Heart left ventricle (tissue), 16 donors: ENCODE results near the gene WFDC2. TPM values are rescaled to one million over a fixed set of nuclear protein-coding genes. Genes with fewer than 3 reads are reported as not detected.

ENCODE experiments used
- ATAC-seq, 4 donors: fragments of 200-7000 bp; cut with Tn5 transposase; one replicate each; pipeline ENCODE4 v1.9.1; 2020 to 2022; ENCODE audit warnings: moderate library complexity in 4 of 4, mild to moderate bottlenecking in 3 of 4, moderate number of reproducible peaks in 1 of 4
- DNase-seq, 5 donors: peaks; one replicate each; pipeline ENCODE4 v3.0.0-alpha.2; 2020
- H3K27ac ChIP-seq, 12 donors: fragments of 200-600 bp; sonication (generic) in 4 of 12; one replicate each; pipeline versions ENCODE4 v1.5.0 to v1.8.0; 2016 to 2022; ENCODE audit warnings: mild to moderate bottlenecking in 2 of 12
- H3K27me3 ChIP-seq, 9 donors: fragments of 200-600 bp; sonication (generic) in 2 of 9; one replicate each; pipeline versions ENCODE4 v1.5.1 to v1.8.0; 2016 to 2022; ENCODE audit warnings: mild to moderate bottlenecking in 3 of 9
- H3K36me3 ChIP-seq, 9 donors: fragments of 200-600 bp; sonication (generic) in 2 of 9; one replicate each; pipeline versions ENCODE4 v1.5.0 to v1.8.0; 2018 to 2022; ENCODE audit warnings: mild to moderate bottlenecking in 2 of 9
- H3K4me1 ChIP-seq, 12 donors: fragments of 200-600 bp; sonication (generic) in 4 of 12; one replicate each; pipeline versions ENCODE4 v1.5.0 to v1.8.0; 2016 to 2022; ENCODE audit warnings: mild to moderate bottlenecking in 3 of 12
- H3K4me3 ChIP-seq, 12 donors: fragments of 200-600 bp; sonication (generic) in 4 of 12; one replicate each; pipeline versions ENCODE4 v1.5.0 to v1.8.0; 2017 to 2022; ENCODE audit warnings: mild to moderate bottlenecking in 9 of 12, moderate library complexity in 4 of 12
- H3K9me3 ChIP-seq, 12 donors: fragments of 200-600 bp; sonication (generic) in 4 of 12; one replicate each; pipeline versions ENCODE4 v1.5.0 to v1.8.0; 2016 to 2022; ENCODE audit warnings: mild to moderate bottlenecking in 1 of 12
- POLR2A ChIP-seq, 2 donors: fragments of 450-650 bp; IDR thresholded peaks; one replicate each; pipeline ENCODE4 v1.6.1; 2017; ENCODE audit warnings: antibody characterized with exemption in 2 of 2, mild to moderate bottlenecking in 2 of 2, moderate library complexity in 2 of 2
- WGBS, 4 donors: extraction: QIAGEN DNeasy Blood & Tissue Kit in 2 of 4; methylation state at CpG; one replicate each; pipeline versions ENCODE4 v1.1.5 to v1.1.7; 2013 to 2018; 5-methylcytosine and 5-hydroxymethylcytosine counted together
- intact Hi-C, 10 donors: fragments of 100-400 bp; cut with DNase I; formaldehyde crosslinking; loops; one replicate each; pipeline versions ENCODE4 v1.11.1 to v1.14.2; 2022
- microRNA-seq, 4 donors: library from miRNA; unstranded; fragments of <30 nt; microRNA quantifications; one replicate each; pipeline versions ENCODE4 to v1.2.0, GENCODE V29; 2017 to 2020
- polyA plus RNA-seq, 2 donors: library from polyadenylated mRNA; stranded (reverse); fragments of 200-250 nt; gene quantifications; one replicate each; pipeline ENCODE4 v1.2.3, GENCODE V29; 2013
- total RNA-seq, 9 donors: library from RNA; depleted of rRNA in 2 of 9; stranded (reverse); fragments of >200 nt in 2 of 9; fragmentation: NEBNext Ultra II Directional in 3 of 9; extraction: Animal tissue kit (Norgen Biotek cat#: 25700) in 3 of 9; gene quantifications; one replicate each; pipeline versions ENCODE4 v1.1.0 to v1.2.4, GENCODE V29; 2016 to 2023
- TF ChIP-seq, protein P1 (sequence below), 12 donors: fragments of 200-600 bp; sonication (generic) in 4 of 12; IDR thresholded peaks; one replicate each; pipeline versions ENCODE4 v1.5.0 to v1.8.0; 2018 to 2022; ENCODE audit warnings: antibody characterized with exemption in 12 of 12, mild to moderate bottlenecking in 5 of 12
- donor health status: ischemic (EF 13 %, LVEDD 7.1; RV severe dilation, severe dysfunction).
- donor health status: healthy with polysubstance abuse.
- donor health status: DM: no; HTN: yes; CAD: no.
- donor health status: DM: no; HTN: no; CAD: no.
- donor health status: ischemic (EF 25% LVEDD 6.9; RV normal size, moderate dysfunction).
- donor health status: ischemic (EF 25% LVEDD 5.7; RV mildly dilated, moderate dysfunction).
- donor health status: healthy.
- donor health status: DM: yes; HTN: yes; CAD: no.
- donor health status: ischemic (EF 35%, LVEDD 5.7; RV mildly dilated, moderate dysfunction).
- donor health status: nonischemic (EF 11% LVEDD 7.7; RV severe dilation, severe dysfunction).
- donor health status: DM: yes; HTN: yes; CAD: no.
- donor health status: PGD.
- donor health status: ischemic (EF 29% LVEDD 5.4; RV normal size, mild dysfunction).
- donor health status: nonischemic (EF 23%, LVEDD 6.1; RV moderate dilation, normal function).

Gene WFDC2
- total and polyA plus RNA-seq, 11 donors, result 0.51 to 4.7 (median 0.77) TPM; not detected in 8

DNA sequence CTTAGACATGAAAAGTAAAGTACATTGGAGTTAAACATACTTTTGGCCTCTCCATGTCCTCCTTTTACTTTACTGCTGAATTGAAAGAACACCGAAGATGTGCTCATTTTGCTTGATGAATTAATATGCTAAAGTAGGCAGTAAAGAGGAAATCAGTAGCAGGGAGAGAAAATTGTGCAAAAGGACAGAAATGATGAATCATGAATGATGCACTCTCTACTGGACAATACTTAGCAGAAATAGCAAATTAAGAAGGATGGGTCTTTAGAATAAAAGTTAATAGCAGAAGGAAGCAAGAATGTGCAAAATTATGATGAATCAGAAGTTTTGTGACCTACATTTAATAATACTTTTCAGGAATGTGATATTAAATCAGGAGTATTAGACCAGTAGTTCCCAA lies 54.3 kb downstream of the WFDC2 start:
- TF ChIP-seq POLR2A (IDR thresholded peaks at IDR 0.05), result no peak
- TF ChIP-seq, protein P1, sequence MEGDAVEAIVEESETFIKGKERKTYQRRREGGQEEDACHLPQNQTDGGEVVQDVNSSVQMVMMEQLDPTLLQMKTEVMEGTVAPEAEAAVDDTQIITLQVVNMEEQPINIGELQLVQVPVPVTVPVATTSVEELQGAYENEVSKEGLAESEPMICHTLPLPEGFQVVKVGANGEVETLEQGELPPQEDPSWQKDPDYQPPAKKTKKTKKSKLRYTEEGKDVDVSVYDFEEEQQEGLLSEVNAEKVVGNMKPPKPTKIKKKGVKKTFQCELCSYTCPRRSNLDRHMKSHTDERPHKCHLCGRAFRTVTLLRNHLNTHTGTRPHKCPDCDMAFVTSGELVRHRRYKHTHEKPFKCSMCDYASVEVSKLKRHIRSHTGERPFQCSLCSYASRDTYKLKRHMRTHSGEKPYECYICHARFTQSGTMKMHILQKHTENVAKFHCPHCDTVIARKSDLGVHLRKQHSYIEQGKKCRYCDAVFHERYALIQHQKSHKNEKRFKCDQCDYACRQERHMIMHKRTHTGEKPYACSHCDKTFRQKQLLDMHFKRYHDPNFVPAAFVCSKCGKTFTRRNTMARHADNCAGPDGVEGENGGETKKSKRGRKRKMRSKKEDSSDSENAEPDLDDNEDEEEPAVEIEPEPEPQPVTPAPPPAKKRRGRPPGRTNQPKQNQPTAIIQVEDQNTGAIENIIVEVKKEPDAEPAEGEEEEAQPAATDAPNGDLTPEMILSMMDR (IDR thresholded peaks at IDR 0.05), result no peak
- no peaks in the 10 kb centered on the region for H3K9me3 ChIP-seq
- H3K27me3 ChIP-seq, result peaks cover 0 to 25% (median 0%) of the 10 kb centered on the region in 9 donors
- H3K4me1 ChIP-seq, result no peaks in the 10 kb centered on the region
- H3K4me3 ChIP-seq, result no peak overlapping the region
- DNase-seq, result no peak
- whole genome bisulfite sequencing, 4 donors, result 68 to 81% (median 76%) methylated on average over 1 of the region's 1 CpG
- intact Hi-C loops, result no loop called here
- H3K27ac ChIP-seq, result no peak overlapping the region
- H3K36me3 ChIP-seq, result no peaks in the 10 kb centered on the region
- ATAC-seq, result no peak

DNA sequence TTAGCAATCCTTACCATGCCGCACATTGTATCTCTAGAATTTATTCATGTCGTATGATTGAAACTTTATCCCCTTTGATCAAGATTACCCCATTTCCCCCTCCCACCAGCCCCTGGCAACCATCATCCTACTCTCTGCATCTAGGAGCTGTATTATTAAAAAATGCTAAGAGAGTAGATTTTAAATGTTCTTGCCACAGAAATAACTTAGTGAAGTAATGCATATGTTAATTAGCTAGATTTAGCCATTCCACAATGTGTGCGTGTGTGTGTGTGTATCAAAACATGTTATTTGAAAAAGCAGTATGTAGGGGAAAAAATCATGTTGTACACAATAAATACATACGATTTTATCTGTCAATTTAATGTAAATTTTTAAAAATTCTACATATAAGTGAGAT lies 57.7 kb downstream of the WFDC2 start:
- ATAC-seq, result no peak
- no peak for TF ChIP-seq POLR2A (IDR thresholded peaks at IDR 0.05)
- TF ChIP-seq, protein P1 (IDR thresholded peaks at IDR 0.05), result no peak
- H3K9me3 ChIP-seq, result no peaks in the 10 kb centered on the region
- no peak for DNase-seq
- H3K4me3 ChIP-seq, result no peak overlapping the region
- peaks cover 0 to 25% (median 4%) of the 10 kb centered on the region in 9 donors for H3K27me3 ChIP-seq
- WGBS, 4 donors, result 72 to 75% (median 73%) methylated on average over 4 of the region's 4 CpGs
- H3K27ac ChIP-seq, result no peak overlapping the region
- H3K4me1 ChIP-seq, result no peaks in the 10 kb centered on the region
- no peaks in the 10 kb centered on the region for H3K36me3 ChIP-seq
- intact Hi-C loops, result no loop called here

Small RNA genes within 50 kb of the gene (microRNA-seq; reads per million reads assigned to microRNA genes)
- 0 to 0.60 (median 0.33) reads per million in 4 donors for gene MIR6812

Other genes with a start within 250 kb of the WFDC2 start
- gene SEMG2, start 248.4 kb upstream of the WFDC2 start, total RNA-seq, result not detected
- gene SEMG2, start 248.4 kb upstream of the WFDC2 start, polyA plus RNA-seq, result not detected
- 100 to 1,000 TPM in 1 of 9 donors, 1 to 10 TPM in 3, under 1 TPM in 3, not detected in 2; 0.37 to 187 (median 1.8) TPM for gene SLPI, start 215.2 kb upstream of the WFDC2 start, total RNA-seq
- gene SLPI, start 215.2 kb upstream of the WFDC2 start, polyA plus RNA-seq, result 1 to 10 TPM; 1.1 to 1.5 TPM
- not detected for gene RBPJL, start 162.9 kb upstream of the WFDC2 start, total RNA-seq
- not detected for gene RBPJL, start 162.9 kb upstream of the WFDC2 start, polyA plus RNA-seq
- gene MATN4, start 161.5 kb upstream of the WFDC2 start, total RNA-seq, result not detected
- not detected for gene MATN4, start 161.5 kb upstream of the WFDC2 start, polyA plus RNA-seq
- gene SDC4, start 121.3 kb upstream of the WFDC2 start, total RNA-seq, result 100 to 1,000 TPM in 2 of 9 donors, 10 to 100 TPM in 7; 62.1 to 140 (median 94.1) TPM
- gene SDC4, start 121.3 kb upstream of the WFDC2 start, polyA plus RNA-seq, result 100 to 1,000 TPM in 1 of 2 donors, 10 to 100 TPM in 1; 44.3 to 139 TPM
- 10 to 100 TPM; 16.4 to 54.0 (median 23.0) TPM for gene SYS1, start 106.6 kb upstream of the WFDC2 start, total RNA-seq
- gene SYS1, start 106.6 kb upstream of the WFDC2 start, polyA plus RNA-seq, result 10 to 100 TPM; 12.6 to 68.8 TPM
- 1 to 10 TPM in 2 of 9 donors, under 1 TPM in 5, not detected in 2; 0.32 to 3.2 (median 0.76) TPM for gene TP53TG5, start 91.4 kb upstream of the WFDC2 start, total RNA-seq
- 1 to 10 TPM in 1 of 2 donors, under 1 TPM in 1; 0.40 to 1.5 TPM for gene TP53TG5, start 91.4 kb upstream of the WFDC2 start, polyA plus RNA-seq
- gene DBNDD2, start 61.5 kb upstream of the WFDC2 start, total RNA-seq, result 100 to 1,000 TPM; 209 to 395 (median 346) TPM
- gene DBNDD2, start 61.5 kb upstream of the WFDC2 start, polyA plus RNA-seq, result 100 to 1,000 TPM; 331 to 423 TPM
- 100 to 1,000 TPM; 124 to 224 (median 165) TPM for gene PIGT, start 53.6 kb upstream of the WFDC2 start, total RNA-seq
- 100 to 1,000 TPM; 106 to 175 TPM for gene PIGT, start 53.6 kb upstream of the WFDC2 start, polyA plus RNA-seq
- gene SPINT3, start 45.9 kb downstream of the WFDC2 start, total RNA-seq, result not detected
- not detected for gene SPINT3, start 45.9 kb downstream of the WFDC2 start, polyA plus RNA-seq
- not detected for gene WFDC6, start 69.7 kb downstream of the WFDC2 start, total RNA-seq
- not detected for gene WFDC6, start 69.7 kb downstream of the WFDC2 start, polyA plus RNA-seq
- gene EPPIN, start 77.6 kb downstream of the WFDC2 start, total RNA-seq, result under 1 TPM in 1 of 9 donors, not detected in 8; 0.20 TPM
- gene EPPIN, start 77.6 kb downstream of the WFDC2 start, polyA plus RNA-seq, result not detected
- not detected for gene WFDC8, start 109.5 kb downstream of the WFDC2 start, total RNA-seq
- gene WFDC8, start 109.5 kb downstream of the WFDC2 start, polyA plus RNA-seq, result not detected
- gene WFDC10A, start 160.0 kb downstream of the WFDC2 start, total RNA-seq, result not detected
- gene WFDC10A, start 160.0 kb downstream of the WFDC2 start, polyA plus RNA-seq, result not detected
- not detected for gene WFDC9, start 161.5 kb downstream of the WFDC2 start, total RNA-seq
- gene WFDC9, start 161.5 kb downstream of the WFDC2 start, polyA plus RNA-seq, result not detected
- gene WFDC11, start 200.5 kb downstream of the WFDC2 start, total RNA-seq, result not detected
- gene WFDC11, start 200.5 kb downstream of the WFDC2 start, polyA plus RNA-seq, result not detected
- gene WFDC13, start 232.3 kb downstream of the WFDC2 start, total RNA-seq, result not detected
- gene WFDC13, start 232.3 kb downstream of the WFDC2 start, polyA plus RNA-seq, result not detected
- gene WFDC10B, start 235.3 kb downstream of the WFDC2 start, total RNA-seq, result not detected
- not detected for gene WFDC10B, start 235.3 kb downstream of the WFDC2 start, polyA plus RNA-seq